Stimulated activated CD4-positive, alpha-beta T cell treated with anti-CD3 and anti-CD28 coated beads, Interleukin-1b, Interleukin-23, amount 100 ng/mL, for 1 hour (primary cell): ENCODE measurements around the gene AP4B1.
"Not testable (repeated sequence)": the region's sequence is repeated elsewhere in the genome, so short reads cannot be mapped to it uniquely, and the experiment has no call there.

Source experiments
- DNase-seq, 2 donors: peaks; one replicate each; pipeline ENCODE4 v3.0.0-alpha.2; 2020; ENCODE audit warnings: low read depth in 2 of 2

The AP4B1 gene

GRCh38 chr1:113904674-113905434 lies at the start of gene AP4B1, which contains the start of gene DCLRE1B:
AP4B1 (minus strand) TSS chr1:113904799; CDS start chr1:113904717, 82 bp downstream.
DCLRE1B (plus strand) TSS chr1:113905326; CDS start chr1:113905587, 261 bp downstream.
- peak; percentile 87 to 93 for DNase-seq

- DNase-seq: no peak
Observed at GRCh38 chr1:113951719-113952118, 47.1 kb upstream of the AP4B1 start.

- no peak for DNase-seq
Observed at GRCh38 chr1:113950908-113951307, 46.3 kb upstream of the AP4B1 start.

GRCh38 chr1:113949007-113949406 lies 44.4 kb upstream of the AP4B1 start:
- no peak for DNase-seq

GRCh38 chr1:113948151-113948550 lies 43.6 kb upstream of the AP4B1 start:
- DNase-seq: not testable (repeated sequence)

- no peak for DNase-seq
Observed at GRCh38 chr1:113947388-113948107, 42.9 kb upstream of the AP4B1 start.

- no peak for DNase-seq
Observed at GRCh38 chr1:113946678-113947387, 42.2 kb upstream of the AP4B1 start.

GRCh38 chr1:113946112-113946511 lies 41.5 kb upstream of the AP4B1 start:
- no peak for DNase-seq

GRCh38 chr1:113945329-113945728 lies 40.7 kb upstream of the AP4B1 start:
- DNase-seq: no peak

- no peak for DNase-seq
Observed at GRCh38 chr1:113943028-113943811, 38.6 kb upstream of the AP4B1 start.

GRCh38 chr1:113942527-113942926 lies 37.9 kb upstream of the AP4B1 start:
- no peak for DNase-seq

GRCh38 chr1:113941245-113941559 lies 36.6 kb upstream of the AP4B1 start:
- DNase-seq: no peak

GRCh38 chr1:113940365-113941244 lies 36.0 kb upstream of the AP4B1 start:
- DNase-seq: no peak

GRCh38 chr1:113938192-113938591 lies 33.6 kb upstream of the AP4B1 start:
- no peak for DNase-seq

GRCh38 chr1:113937146-113937545 lies 32.5 kb upstream of the AP4B1 start:
- DNase-seq: no peak

GRCh38 chr1:113935970-113936369 lies 31.4 kb upstream of the AP4B1 start:
- no peak for DNase-seq

- DNase-seq: no peak
Observed at GRCh38 chr1:113935176-113935575, 30.6 kb upstream of the AP4B1 start.

- DNase-seq: no peak
Observed at GRCh38 chr1:113934511-113935055, 30.0 kb upstream of the AP4B1 start.

GRCh38 chr1:113934006-113934405 lies 29.4 kb upstream of the AP4B1 start:
- no peak for DNase-seq

- no peak for DNase-seq
Observed at GRCh38 chr1:113931451-113931851, 26.9 kb upstream of the AP4B1 start.
